ENCODE measurements around the gene ADCY6. TPM values are rescaled to one million over a fixed set of nuclear protein-coding genes. Genes with fewer than 3 reads are reported as not detected.

ADCY6 gene
- polyA plus RNA-seq, 3 donors = 0.03 to 0.29 TPM; not detected in 1

DNA sequence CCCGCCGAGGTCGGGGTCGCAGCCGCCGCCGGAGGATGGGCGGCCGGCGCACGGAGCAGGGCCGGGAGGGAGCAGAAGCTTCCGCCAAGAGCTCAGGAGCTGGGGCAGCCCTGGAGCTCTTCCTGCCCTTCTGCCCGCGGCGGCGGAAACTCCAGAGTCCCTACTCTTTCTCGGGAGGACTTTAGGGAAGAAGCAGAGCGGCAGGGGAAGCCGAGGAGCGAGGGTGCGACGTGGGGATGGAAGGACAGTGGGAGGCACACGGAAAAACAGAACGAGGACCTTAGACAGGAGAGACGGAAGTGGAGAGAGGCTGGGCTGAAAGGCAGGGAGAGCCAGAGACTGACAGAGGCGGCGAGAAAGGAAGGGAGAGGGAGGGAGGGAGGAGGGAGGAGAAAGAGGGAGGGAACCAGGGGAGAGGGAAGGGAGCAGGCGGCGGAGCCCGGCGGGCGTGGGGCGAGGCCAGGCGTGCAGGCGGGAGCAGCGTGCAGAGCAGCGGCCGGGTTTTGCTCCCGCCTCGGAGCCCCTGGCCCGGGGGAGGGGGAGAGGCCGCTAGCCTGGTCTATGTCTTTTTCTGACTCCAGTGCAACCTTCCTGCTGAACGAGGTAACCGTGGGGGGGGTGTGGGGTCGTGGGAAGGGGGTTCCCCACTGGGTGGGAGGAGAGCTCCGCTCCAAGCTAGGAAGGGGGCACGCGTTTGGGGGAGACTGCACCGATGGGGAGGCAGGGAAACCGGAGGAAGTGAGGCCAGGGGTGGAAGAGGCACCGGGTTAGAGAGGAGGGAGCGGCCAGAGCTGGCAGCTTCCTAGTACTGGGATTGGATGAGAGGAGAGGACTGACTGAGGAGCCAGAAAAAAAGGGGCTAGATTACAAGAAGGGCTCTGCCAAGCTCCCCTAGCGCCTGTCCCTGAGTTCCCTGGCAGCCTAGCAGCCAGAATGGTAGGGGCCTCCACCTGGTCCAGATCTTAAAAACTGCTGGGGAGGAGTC is 26.5 kb upstream of the ADCY6 start:
- TF ChIP-seq, protein P1, sequence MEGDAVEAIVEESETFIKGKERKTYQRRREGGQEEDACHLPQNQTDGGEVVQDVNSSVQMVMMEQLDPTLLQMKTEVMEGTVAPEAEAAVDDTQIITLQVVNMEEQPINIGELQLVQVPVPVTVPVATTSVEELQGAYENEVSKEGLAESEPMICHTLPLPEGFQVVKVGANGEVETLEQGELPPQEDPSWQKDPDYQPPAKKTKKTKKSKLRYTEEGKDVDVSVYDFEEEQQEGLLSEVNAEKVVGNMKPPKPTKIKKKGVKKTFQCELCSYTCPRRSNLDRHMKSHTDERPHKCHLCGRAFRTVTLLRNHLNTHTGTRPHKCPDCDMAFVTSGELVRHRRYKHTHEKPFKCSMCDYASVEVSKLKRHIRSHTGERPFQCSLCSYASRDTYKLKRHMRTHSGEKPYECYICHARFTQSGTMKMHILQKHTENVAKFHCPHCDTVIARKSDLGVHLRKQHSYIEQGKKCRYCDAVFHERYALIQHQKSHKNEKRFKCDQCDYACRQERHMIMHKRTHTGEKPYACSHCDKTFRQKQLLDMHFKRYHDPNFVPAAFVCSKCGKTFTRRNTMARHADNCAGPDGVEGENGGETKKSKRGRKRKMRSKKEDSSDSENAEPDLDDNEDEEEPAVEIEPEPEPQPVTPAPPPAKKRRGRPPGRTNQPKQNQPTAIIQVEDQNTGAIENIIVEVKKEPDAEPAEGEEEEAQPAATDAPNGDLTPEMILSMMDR (IDR thresholded peaks at IDR 0.05) = no peak
- peak overlapping the region in 1 of 2 donors; percentile 66 for H3K27ac ChIP-seq (ENCODE audit: low read depth in 1 of 2, low read length in 2 of 2)
- H3K4me1 ChIP-seq (ENCODE audit: control insufficient read depth in 1 of 2, insufficient read depth in 2 of 2, low read length in 2 of 2) = peaks cover 25 to 39% of the 10 kb centered on the region in 2 donors
- H2AFZ ChIP-seq (ENCODE audit: insufficient read depth, low read depth, low read length, poor library complexity, severe bottlenecking) = peak overlapping the region; percentile 100
- peak overlapping the region; percentile 37 to 92 (median 78) for H3K27ac Mint-ChIP-seq
- DNase-seq = peak; percentile 34 to 47 (median 44)
- H3K4me3 Mint-ChIP-seq = peak overlapping the region; percentile 96 to 99
- H3K27me3 ChIP-seq (ENCODE audit: control insufficient read depth in 2 of 2, insufficient read depth in 2 of 2, low read length in 2 of 2) = peaks cover 17 to 39% of the 10 kb centered on the region in 2 donors
- H3K4me3 ChIP-seq (replicated peaks in 1 of 3; ENCODE audit: low read depth in 2 of 3, low read length in 3 of 3) = peak overlapping the region; percentile 53 to 95 (median 66)
- H3K9me3 Mint-ChIP-seq = peaks cover 0 to 5% (median 0%) of the 10 kb centered on the region in 7 donors
- H3K9ac ChIP-seq (ENCODE audit: insufficient read depth, low read length, poor library complexity, severe bottlenecking) = peak overlapping the region; percentile 69
- no peaks in the 10 kb centered on the region for H4K20me1 ChIP-seq (ENCODE audit: insufficient read depth, low read length)
- intact Hi-C loops (cut with micrococcal nuclease) = no loop called here
- H3K4me2 ChIP-seq (replicated peaks; ENCODE audit: extremely low read depth, low read length, poor library complexity, severe bottlenecking) = peak overlapping the region; percentile 98
- H3K36me3 Mint-ChIP-seq = peaks cover 0 to 7% of the 10 kb centered on the region in 2 donors
- H3K9me3 ChIP-seq (replicated peaks in 1 of 2; ENCODE audit: control insufficient read depth in 1 of 2, insufficient read depth in 1 of 2, low read length in 2 of 2) = no peaks in the 10 kb centered on the region
- WGBS (ENCODE audit: insufficient coverage) = under 1% methylated on average over 52 of the region's 54 CpGs
- H3K27me3 Mint-ChIP-seq (ENCODE audit: low read depth in 3 of 3) = peaks cover 30 to 46% (median 40%) of the 10 kb centered on the region in 3 donors
- H3K4me1 Mint-ChIP-seq = peaks cover 35% of the 10 kb centered on the region
- no peaks in the 10 kb centered on the region for H3K36me3 ChIP-seq (replicated peaks in 1 of 2; ENCODE audit: control insufficient read depth in 1 of 2, insufficient read depth in 2 of 2, low read length in 2 of 2)
- no peaks in the 10 kb centered on the region for H3K79me2 ChIP-seq (ENCODE audit: insufficient read depth, low read length)

DNA sequence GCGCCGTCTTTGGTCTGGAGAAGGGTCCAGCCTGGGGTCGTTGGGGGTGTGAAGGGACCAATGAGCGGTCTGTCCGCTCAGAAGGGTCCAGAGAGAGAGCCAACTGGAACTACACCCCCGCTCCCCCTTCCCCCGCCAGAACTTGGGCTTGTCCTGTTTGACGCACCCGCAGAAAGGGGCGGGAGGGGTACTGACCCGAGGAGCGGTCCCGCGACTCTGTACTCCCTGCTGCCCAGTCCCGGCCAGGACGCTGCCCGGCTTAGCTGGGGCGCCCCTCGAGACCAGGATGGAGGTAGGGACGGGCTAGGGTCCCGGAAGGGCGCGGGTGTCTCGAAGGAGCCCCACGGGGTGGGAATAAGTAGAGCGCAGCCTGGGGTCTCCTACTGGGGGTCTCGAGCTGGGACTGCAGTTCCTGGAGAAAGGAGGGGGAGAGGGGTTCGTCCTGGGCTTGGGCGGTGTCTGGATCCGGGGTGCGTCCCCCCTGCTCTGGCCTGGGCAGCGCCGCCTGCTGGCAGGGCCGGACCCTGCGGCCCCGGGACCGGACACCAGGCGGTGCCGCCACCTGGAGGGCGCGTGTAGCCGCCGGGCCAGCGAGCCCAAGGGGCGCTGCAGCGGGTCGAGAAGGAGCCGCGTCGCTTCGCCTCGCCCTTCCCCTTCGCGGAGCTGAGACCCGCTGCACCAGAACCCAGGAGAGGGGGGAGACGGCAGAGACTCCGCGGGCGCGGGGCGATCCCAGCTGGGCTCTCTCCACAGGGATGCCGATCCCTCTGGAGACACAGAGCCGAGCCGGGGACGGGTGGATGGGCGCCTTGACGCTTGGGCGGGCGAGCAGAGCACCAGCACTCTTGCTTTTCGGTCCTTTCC is 25.6 kb upstream of the ADCY6 start:
- intact Hi-C loops (cut with micrococcal nuclease) = no loop called here
- no peaks in the 10 kb centered on the region for H4K20me1 ChIP-seq (ENCODE audit: insufficient read depth, low read length)
- H3K27ac Mint-ChIP-seq = peak overlapping the region in 4 of 7 donors; percentile 58 to 78 (median 76)

More for the DNA sequence above, 25.6 kb upstream of the ADCY6 start:
- H3K4me3 ChIP-seq (replicated peaks in 1 of 3; ENCODE audit: low read depth in 2 of 3, low read length in 3 of 3) = peak overlapping the region; percentile 53 to 95 (median 66)
- peak overlapping the region; percentile 69 for H3K9ac ChIP-seq (ENCODE audit: insufficient read depth, low read length, poor library complexity, severe bottlenecking)
- H3K27me3 ChIP-seq (ENCODE audit: control insufficient read depth in 2 of 2, insufficient read depth in 2 of 2, low read length in 2 of 2) = peaks cover 17 to 30% of the 10 kb centered on the region in 2 donors
- peak overlapping the region; percentile 96 to 99 for H3K4me3 Mint-ChIP-seq
- H3K27me3 Mint-ChIP-seq (ENCODE audit: low read depth in 3 of 3) = peaks cover 26 to 39% (median 37%) of the 10 kb centered on the region in 3 donors
- TF ChIP-seq, protein P1 (IDR thresholded peaks at IDR 0.05) = peak; percentile 100
- H3K36me3 Mint-ChIP-seq = peaks cover 0 to 7% of the 10 kb centered on the region in 2 donors
- peak; percentile 66 to 74 (median 73) for DNase-seq
- no peaks in the 10 kb centered on the region for H3K9me3 ChIP-seq (replicated peaks in 1 of 2; ENCODE audit: control insufficient read depth in 1 of 2, insufficient read depth in 1 of 2, low read length in 2 of 2)
- peaks cover 25 to 39% of the 10 kb centered on the region in 2 donors for H3K4me1 ChIP-seq (ENCODE audit: control insufficient read depth in 1 of 2, insufficient read depth in 2 of 2, low read length in 2 of 2)
- H3K4me1 Mint-ChIP-seq = peaks cover 35% of the 10 kb centered on the region
- under 1% methylated on average over 63 of the region's 70 CpGs for WGBS (ENCODE audit: insufficient coverage)
- no peaks in the 10 kb centered on the region for H3K36me3 ChIP-seq (replicated peaks in 1 of 2; ENCODE audit: control insufficient read depth in 1 of 2, insufficient read depth in 2 of 2, low read length in 2 of 2)
- H3K27ac ChIP-seq (ENCODE audit: low read depth in 1 of 2, low read length in 2 of 2) = peak overlapping the region in 1 of 2 donors; percentile 66
- H2AFZ ChIP-seq (ENCODE audit: insufficient read depth, low read depth, low read length, poor library complexity, severe bottlenecking) = peak overlapping the region; percentile 100
- peak overlapping the region; percentile 98 for H3K4me2 ChIP-seq (replicated peaks; ENCODE audit: extremely low read depth, low read length, poor library complexity, severe bottlenecking)
- peaks cover 0 to 5% (median 0%) of the 10 kb centered on the region in 7 donors for H3K9me3 Mint-ChIP-seq
- H3K79me2 ChIP-seq (ENCODE audit: insufficient read depth, low read length) = no peaks in the 10 kb centered on the region

Data from CD14-positive monocyte (primary cell).